SHP77 (cell line): ENCODE results near the gene DHRS7B.

ENCODE experiments used
- DNase-seq, 2 experiments: peaks; one replicate each; lab custom pipeline; 2025; lab: John Stamatoyannopoulos, UW

DHRS7B gene

GRCh38 chr17:21177401-21177800 is 50.6 kb downstream of the DHRS7B start:
- DNase-seq: no peak

- DNase-seq: no peak
Measured at GRCh38 chr17:21177854-21178600, 51.3 kb downstream of the DHRS7B start.

- no peak for DNase-seq
Measured at GRCh38 chr17:21183468-21183867, 56.7 kb downstream of the DHRS7B start.

GRCh38 chr17:21184570-21184969 is 57.8 kb downstream of the DHRS7B start:
- no peak for DNase-seq

GRCh38 chr17:21185061-21185460 is 58.3 kb downstream of the DHRS7B start:
- DNase-seq: no peak

GRCh38 chr17:21186399-21187187 is 59.8 kb downstream of the DHRS7B start:
- DNase-seq: no peak

- DNase-seq: no peak
Measured at GRCh38 chr17:21189361-21189760, 62.6 kb downstream of the DHRS7B start.

GRCh38 chr17:21190078-21190477 is 63.3 kb downstream of the DHRS7B start:
- no peak for DNase-seq

- no peak for DNase-seq
Measured at GRCh38 chr17:21191698-21192097, 64.9 kb downstream of the DHRS7B start.

- peak in 1 of 2 experiments; percentile 30 for DNase-seq
Measured at GRCh38 chr17:21192414-21192813, 65.7 kb downstream of the DHRS7B start.

GRCh38 chr17:21193031-21193430 is 66.3 kb downstream of the DHRS7B start:
- peak in 1 of 2 experiments; percentile 27 for DNase-seq

GRCh38 chr17:21194226-21194625 is 67.5 kb downstream of the DHRS7B start:
- DNase-seq: no peak

GRCh38 chr17:21194703-21195102 is 67.9 kb downstream of the DHRS7B start:
- no peak for DNase-seq

GRCh38 chr17:21196126-21196525 is 69.4 kb downstream of the DHRS7B start:
- DNase-seq: no peak

GRCh38 chr17:21198411-21198810 is 71.6 kb downstream of the DHRS7B start:
- no peak for DNase-seq

- no peak for DNase-seq
Measured at GRCh38 chr17:21199311-21199710, 72.5 kb downstream of the DHRS7B start.

- no peak for DNase-seq
Measured at GRCh38 chr17:21199856-21200255, 73.1 kb downstream of the DHRS7B start.

GRCh38 chr17:21200590-21201297 is 74.0 kb downstream of the DHRS7B start:
- DNase-seq: no peak

GRCh38 chr17:21201298-21201595 is 74.5 kb downstream of the DHRS7B start:
- no peak for DNase-seq

GRCh38 chr17:21201874-21202273 is 75.1 kb downstream of the DHRS7B start:
- DNase-seq: no peak

- no peak for DNase-seq
Measured at GRCh38 chr17:21202512-21202911, 75.7 kb downstream of the DHRS7B start.

- DNase-seq: no peak
Measured at GRCh38 chr17:21204935-21205334, 78.2 kb downstream of the DHRS7B start.

GRCh38 chr17:21208352-21208751 is 81.6 kb downstream of the DHRS7B start:
- no peak for DNase-seq
